Measurements from ENCODE around the gene HSP90AA1.

- no peak for TF ChIP-seq CTCF (conservative IDR thresholded peaks at IDR 0.05; ENCODE audit: low read depth, low read length)
- TF ChIP-seq EZH2 (IDR thresholded peaks at IDR 0.05; ENCODE audit: borderline replicate concordance, low read depth, low read length, poor library complexity, severe bottlenecking), result no peak
Observed at GRCh38 chr14:102047808-102048540, 38.9 kb downstream of the HSP90AA1 start.
